Calu3 (cell line): ENCODE results near the gene STK31. TPM values are rescaled to one million over a fixed set of nuclear protein-coding genes. Genes with fewer than 3 reads are reported as not detected.
A peak's percentile ranks its signal among the peaks of the same experiment; 100 is the strongest.

Experiments used
- BruUV-seq: library from RNA; stranded (reverse); fragments of 400-500 nt; replicated peaks from 2 replicates; lab custom pipeline; 2021; lab: Mats Ljungman, UMichigan
- CTCF ChIA-PET: fragments of 300-600 bp; sonication (Branson Sonifier 250); formaldehyde crosslinking; loops from one replicate; lab custom pipeline; 2022; ENCODE audit warnings: antibody characterized with exemption; lab: Charles Lee
- DNase-seq: peaks from one replicate; pipeline ENCODE4 v3.0.0; 2022
- H3K27ac Mint-ChIP-seq: one replicate; pipeline ENCODE4 v1.8.0; 2022; ENCODE audit warnings: mixed read lengths; ENCODE audit not compliant: unreplicated experiment
- H3K27me3 Mint-ChIP-seq: one replicate; pipeline ENCODE4 v1.8.0; 2022; ENCODE audit warnings: mixed read lengths; ENCODE audit not compliant: unreplicated experiment
- H3K36me3 Mint-ChIP-seq: one replicate; pipeline ENCODE4 v1.8.0; 2022; ENCODE audit warnings: mild to moderate bottlenecking, moderate library complexity, mixed read lengths; ENCODE audit not compliant: insufficient read depth, unreplicated experiment
- H3K4me1 Mint-ChIP-seq: one replicate; pipeline ENCODE4 v1.8.0; 2022; ENCODE audit warnings: mild to moderate bottlenecking, low read depth, mixed read lengths; ENCODE audit not compliant: unreplicated experiment
- H3K4me3 Mint-ChIP-seq: one replicate; pipeline ENCODE4 v1.8.0; 2022; ENCODE audit warnings: mild to moderate bottlenecking, low read depth, moderate library complexity, mixed read lengths; ENCODE audit not compliant: unreplicated experiment
- H3K9me3 Mint-ChIP-seq: one replicate; pipeline ENCODE4 v1.8.0; 2022; ENCODE audit warnings: low read depth, mixed read lengths; ENCODE audit not compliant: unreplicated experiment
- intact Hi-C: fragments of 100-400 bp; cut with micrococcal nuclease; formaldehyde crosslinking; loops from one replicate; pipeline ENCODE4 v1.10.0; 2022; ENCODE audit not compliant: unreplicated experiment
- total RNA-seq: library from RNA; stranded (reverse); gene quantifications from 2 replicates; pipeline ENCODE4 v1.2.3, GENCODE V29; 2022
- TF ChIP-seq, protein P1 (sequence below): fragments of 200-600 bp; IDR thresholded peaks from one replicate; pipeline ENCODE4 v1.8.0; 2022; ENCODE audit warnings: antibody characterized with exemption; ENCODE audit not compliant: unreplicated experiment

Gene STK31
- total RNA-seq, 1 experiment from 2014 or later: 1.7 TPM

DNA sequence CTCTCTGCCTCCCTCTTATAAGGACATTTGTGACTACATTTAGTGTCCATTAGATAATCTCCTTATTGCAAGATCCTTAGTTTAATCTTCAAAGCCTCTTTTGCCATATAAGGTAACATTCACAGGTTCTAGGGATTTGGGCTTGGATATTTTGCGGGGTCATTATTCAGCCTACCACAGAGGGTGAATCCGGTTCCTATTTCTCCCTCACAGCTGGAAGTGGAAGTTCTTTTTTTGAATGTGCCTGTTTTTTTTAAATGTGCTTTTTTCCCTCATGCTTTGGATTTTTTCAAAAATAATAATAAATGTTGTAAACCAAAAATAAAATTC lies 47.1 kb upstream of the STK31 start:
- Mint-ChIP-seq H3K27me3 (no peaks in the 10 kb centered on the region), H3K4me3 (no peak overlapping the region), H3K9me3 (peaks cover 3% of the 10 kb centered on the region), H3K4me1 (no peaks in the 10 kb centered on the region), H3K27ac (no peak overlapping the region), H3K36me3 (no peaks in the 10 kb centered on the region)
- no TSS peak for BruUV-seq
- DNase-seq: no peak
- intact Hi-C loops: no loop called here
- TF ChIP-seq, protein P1, sequence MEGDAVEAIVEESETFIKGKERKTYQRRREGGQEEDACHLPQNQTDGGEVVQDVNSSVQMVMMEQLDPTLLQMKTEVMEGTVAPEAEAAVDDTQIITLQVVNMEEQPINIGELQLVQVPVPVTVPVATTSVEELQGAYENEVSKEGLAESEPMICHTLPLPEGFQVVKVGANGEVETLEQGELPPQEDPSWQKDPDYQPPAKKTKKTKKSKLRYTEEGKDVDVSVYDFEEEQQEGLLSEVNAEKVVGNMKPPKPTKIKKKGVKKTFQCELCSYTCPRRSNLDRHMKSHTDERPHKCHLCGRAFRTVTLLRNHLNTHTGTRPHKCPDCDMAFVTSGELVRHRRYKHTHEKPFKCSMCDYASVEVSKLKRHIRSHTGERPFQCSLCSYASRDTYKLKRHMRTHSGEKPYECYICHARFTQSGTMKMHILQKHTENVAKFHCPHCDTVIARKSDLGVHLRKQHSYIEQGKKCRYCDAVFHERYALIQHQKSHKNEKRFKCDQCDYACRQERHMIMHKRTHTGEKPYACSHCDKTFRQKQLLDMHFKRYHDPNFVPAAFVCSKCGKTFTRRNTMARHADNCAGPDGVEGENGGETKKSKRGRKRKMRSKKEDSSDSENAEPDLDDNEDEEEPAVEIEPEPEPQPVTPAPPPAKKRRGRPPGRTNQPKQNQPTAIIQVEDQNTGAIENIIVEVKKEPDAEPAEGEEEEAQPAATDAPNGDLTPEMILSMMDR: no peak
- CTCF ChIA-PET: no interaction called here

DNA sequence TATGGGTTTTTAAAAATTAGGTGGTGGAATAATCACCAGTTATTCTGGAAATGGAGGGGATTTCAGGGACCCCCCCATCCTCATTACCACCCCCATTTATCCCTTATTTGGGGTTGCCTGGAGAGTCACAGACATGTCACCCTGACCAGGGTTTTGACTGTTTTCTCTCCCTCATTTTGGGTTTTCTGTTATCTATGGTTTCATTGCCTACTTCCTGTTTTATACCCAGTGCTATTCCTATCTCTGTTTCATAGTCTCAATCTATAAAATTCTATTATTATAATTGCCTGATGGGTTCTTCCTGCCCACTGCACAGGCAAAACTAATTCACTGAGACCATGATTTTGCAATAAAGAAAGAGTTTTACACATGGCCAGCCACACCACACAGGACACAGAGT lies 45.9 kb upstream of the STK31 start:
- intact Hi-C loops: no loop called here
- H3K27me3 Mint-ChIP-seq: no peaks in the 10 kb centered on the region
- no TSS peak for BruUV-seq
- H3K27ac Mint-ChIP-seq: no peak overlapping the region
- H3K4me1 Mint-ChIP-seq: no peaks in the 10 kb centered on the region
- no peaks in the 10 kb centered on the region for H3K9me3 Mint-ChIP-seq
- CTCF ChIA-PET: no interaction called here
- no peaks in the 10 kb centered on the region for H3K36me3 Mint-ChIP-seq
- no peak for DNase-seq
- H3K4me3 Mint-ChIP-seq: no peak overlapping the region
- TF ChIP-seq, protein P1: no peak

DNA sequence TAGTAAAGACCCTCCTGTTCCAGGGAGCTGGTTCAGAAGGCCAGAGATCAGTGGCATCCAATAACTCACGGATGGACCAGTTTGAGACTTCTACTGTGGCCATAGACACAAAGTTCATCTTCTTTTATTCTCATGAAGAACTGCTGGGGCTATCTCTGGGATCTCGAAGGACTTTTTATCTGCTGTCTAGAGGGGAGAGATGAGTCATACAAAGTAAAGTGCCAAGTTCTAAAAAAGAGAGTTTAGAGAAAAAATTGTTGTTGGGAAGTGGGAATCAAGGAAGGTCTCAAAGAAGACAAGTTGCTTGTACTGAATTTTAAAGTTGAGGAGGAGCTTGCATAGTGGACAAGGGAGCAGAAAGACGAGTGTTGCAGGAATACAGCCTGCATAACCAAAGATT lies 38.0 kb upstream of the STK31 start:
- Mint-ChIP-seq H3K4me3 (no peak overlapping the region), H3K36me3 (no peaks in the 10 kb centered on the region), H3K9me3 (no peaks in the 10 kb centered on the region), H3K4me1 (no peaks in the 10 kb centered on the region), H3K27ac (no peak overlapping the region), H3K27me3 (no peaks in the 10 kb centered on the region)
- CTCF ChIA-PET: no interaction called here
- TF ChIP-seq, protein P1: no peak
- intact Hi-C loops: no loop called here
- no TSS peak for BruUV-seq
- no peak for DNase-seq

DNA sequence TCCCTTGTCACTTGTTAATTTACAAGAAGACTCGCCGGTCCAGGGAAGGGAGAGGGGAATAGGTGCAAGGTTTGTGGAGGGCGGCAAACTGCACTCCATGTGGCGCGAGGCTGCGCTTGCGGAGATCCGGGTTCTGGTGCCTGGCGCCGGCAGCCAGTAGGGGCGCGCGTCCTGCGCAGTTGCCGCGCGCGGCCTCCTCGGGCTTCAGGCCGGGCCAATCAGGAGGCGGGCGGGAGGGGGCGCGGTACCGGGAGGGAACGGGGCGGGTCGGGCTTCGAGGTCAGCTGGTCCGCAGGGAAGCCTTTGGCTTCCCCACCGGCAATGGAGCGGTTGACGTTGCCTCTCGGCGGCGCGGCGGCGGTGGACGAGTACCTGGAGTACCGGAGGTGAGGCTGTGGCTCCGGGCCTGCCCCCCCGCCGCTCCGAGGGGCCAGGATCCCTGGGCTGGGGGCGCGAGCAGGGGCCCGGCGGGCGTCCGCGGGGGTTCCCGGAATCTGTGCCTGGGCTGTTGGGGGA lies 30.1 kb upstream of the STK31 start, which contains the start of gene FAM221A:
Gene FAM221A, plus strand, starts transcription at position 302 of the 516 bp plus-strand sequence. Its CDS starts 20 bp downstream, at position 322.
- Mint-ChIP-seq H3K36me3 (peaks cover 29% of the 10 kb centered on the region), H3K27ac (peak within 1 kb of the TSS; percentile 75), H3K27me3 (no peaks in the 10 kb centered on the region), H3K9me3 (no peaks in the 10 kb centered on the region), H3K4me3 (peak within 1 kb of the TSS; percentile 94), H3K4me1 (peaks cover 29% of the 10 kb centered on the region)
- TF ChIP-seq, protein P1: peak; percentile 95
- intact Hi-C loops: loop anchor here (5.0 kb wide), 1 partner anchor 83 kb away; the partner anchor contains the start of gene CCDC126
- DNase-seq: peak; percentile 95
- CTCF ChIA-PET: interaction anchor here (0.5 to 1.7 kb wide), 5 partner anchors 12 to 297 kb away, joined by 3 to 4 read pairs (median 3); partner anchors contain the start of gene CCDC126
- BruUV-seq: no TSS peak
